Measurements from ENCODE around the gene HAPLN2. TPM values are rescaled to one million over a fixed set of nuclear protein-coding genes. Genes with fewer than 3 reads are reported as not detected.
A peak's percentile ranks its signal among the peaks of the same experiment; 100 is the strongest.
"Not testable (repeated sequence)": the region's sequence is repeated elsewhere in the genome, so short reads cannot be mapped to it uniquely, and the experiment has no call there.

Gene HAPLN2
- total RNA-seq, 1 donor from 2014 or later = not detected

GRCh38 chr1:156586892-156587477 lies 32.2 kb upstream of the HAPLN2 start:
- TF ChIP-seq CTCF (IDR thresholded peaks at IDR 0.05) = no peak
- Mint-ChIP-seq H3K27ac (no peak overlapping the region), H3K4me1 (peaks cover 31% of the 10 kb centered on the region), H3K27me3 (no peaks in the 10 kb centered on the region), H3K36me3 (ENCODE audit: low read depth) (peaks cover 8% of the 10 kb centered on the region), H3K4me3 (no peak overlapping the region), H3K9me3 (no peaks in the 10 kb centered on the region)
- CTCF ChIA-PET = interaction anchor here (0.6 to 2.8 kb wide), 5 partner anchors 17 to 106 kb away, joined by 3 to 15 read pairs (median 3); no protein-coding TSS in a partner anchor
- ATAC-seq (ENCODE audit: low read depth) (no peak), DNase-seq (no peak)
- intact Hi-C loops (cut with micrococcal nuclease) = no loop called here
- POLR2A ChIA-PET = interaction anchor here (0.6 to 0.9 kb wide), 4 partner anchors 14 to 729 kb away, joined by 3 to 4 read pairs (median 4); no protein-coding TSS in a partner anchor

GRCh38 chr1:156587927-156588326 lies 31.3 kb upstream of the HAPLN2 start:
- CTCF ChIA-PET = interaction anchor here (1.1 to 2.1 kb wide), 3 partner anchors 23 to 107 kb away, joined by 3 to 9 read pairs (median 3); no protein-coding TSS in a partner anchor
- H3K4me3 Mint-ChIP-seq; H3K27ac Mint-ChIP-seq; ATAC-seq (ENCODE audit: low read depth); H3K9me3 Mint-ChIP-seq; H3K27me3 Mint-ChIP-seq; DNase-seq; H3K36me3 Mint-ChIP-seq (ENCODE audit: low read depth); POLR2A ChIA-PET; intact Hi-C loops (cut with micrococcal nuclease): not testable (repeated sequence)
- H3K4me1 Mint-ChIP-seq = peaks cover 31% of the 10 kb centered on the region

- Mint-ChIP-seq H3K4me3 (no peak overlapping the region), H3K27ac (no peak overlapping the region), H3K27me3 (no peaks in the 10 kb centered on the region), H3K9me3 (no peaks in the 10 kb centered on the region), H3K4me1 (peaks cover 23% of the 10 kb centered on the region), H3K36me3 (ENCODE audit: low read depth) (peaks cover 17% of the 10 kb centered on the region)
- intact Hi-C loops (cut with micrococcal nuclease) = no loop called here
- ATAC-seq (ENCODE audit: low read depth) = no peak
- no peak for DNase-seq
- ChIA-PET POLR2A (interaction anchor here (1.2 kb wide), 1 partner anchor 38 kb away, joined by 3 read pairs; no protein-coding TSS in a partner anchor), CTCF (interaction anchor here (1.4 to 2.1 kb wide), 3 partner anchors 19 to 108 kb away, joined by 3 to 9 read pairs (median 4); no protein-coding TSS in a partner anchor)
- no peak for TF ChIP-seq CTCF (IDR thresholded peaks at IDR 0.05)
Observed at GRCh38 chr1:156589546-156589945, 29.7 kb upstream of the HAPLN2 start.

GRCh38 chr1:156590326-156591180 lies 28.7 kb upstream of the HAPLN2 start:
- Mint-ChIP-seq H3K27ac (peak overlapping the region; percentile 94), H3K36me3 (ENCODE audit: low read depth) (peaks cover 24% of the 10 kb centered on the region), H3K9me3 (no peaks in the 10 kb centered on the region), H3K4me3 (peak overlapping the region; percentile 24), H3K4me1 (peaks cover 21% of the 10 kb centered on the region), H3K27me3 (no peaks in the 10 kb centered on the region)
- ChIA-PET POLR2A (interaction anchor here (0.5 to 2.7 kb wide), 15 partner anchors 8 to 378 kb away, joined by 3 to 44 read pairs (median 6); partner anchors contain the start of genes GPATCH4, MEF2D and PMF1), CTCF (interaction anchor here (0.7 to 4.0 kb wide), 7 partner anchors 9 to 205 kb away, joined by 3 to 18 read pairs (median 8); no protein-coding TSS in a partner anchor)
- ATAC-seq (ENCODE audit: low read depth) (no peak), DNase-seq (no peak)
- TF ChIP-seq CTCF (IDR thresholded peaks at IDR 0.05) = no peak
- intact Hi-C loops (cut with micrococcal nuclease) = loop anchor here (1.0 kb wide), 2 partner anchors 8 to 11 kb away; partner anchors contain the start of gene GPATCH4

GRCh38 chr1:156591181-156591431 lies 28.1 kb upstream of the HAPLN2 start:
- peaks cover 21% of the 10 kb centered on the region for H3K4me1 Mint-ChIP-seq
- CTCF ChIA-PET = interaction anchor here (0.8 to 4.0 kb wide), 7 partner anchors 9 to 205 kb away, joined by 3 to 18 read pairs (median 8); no protein-coding TSS in a partner anchor
- peak overlapping the region; percentile 94 for H3K27ac Mint-ChIP-seq
- intact Hi-C loops (cut with micrococcal nuclease) = loop anchor here (1.0 kb wide), 2 partner anchors 9 to 10 kb away; partner anchors contain the start of gene GPATCH4
- no peaks in the 10 kb centered on the region for H3K9me3 Mint-ChIP-seq
- peak overlapping the region; percentile 90 for H3K4me3 Mint-ChIP-seq
- DNase-seq (no peak), ATAC-seq (ENCODE audit: low read depth) (peak; percentile 18)
- POLR2A ChIA-PET = interaction anchor here (0.5 to 2.7 kb wide), 18 partner anchors 9 to 378 kb away, joined by 3 to 44 read pairs (median 6); partner anchors contain the start of genes GPATCH4, MEF2D and PMF1
- H3K27me3 Mint-ChIP-seq = no peaks in the 10 kb centered on the region
- no peak for TF ChIP-seq CTCF (IDR thresholded peaks at IDR 0.05)
- H3K36me3 Mint-ChIP-seq (ENCODE audit: low read depth) = peaks cover 27% of the 10 kb centered on the region

Measured in activated B cell treated with CpG ODN at 0.5 μM for 24 hours (primary cell).